Astrocyte (in vitro differentiated cells and primary cell): Measurements from ENCODE around the gene AIFM2. TPM values are rescaled to one million over a fixed set of nuclear protein-coding genes. Genes with fewer than 3 reads are reported as not detected.

ENCODE experiments used
- DNase-seq: peaks from one replicate; pipeline ENCODE4 v3.0.0-alpha.2; 2010; ENCODE audit warnings: low read depth
- FAIRE-seq: peaks from 2 replicates; lab custom pipeline; 2011; peaks lifted over from hg19 to GRCh38; lab: Jason Lieb, UNC
- H2AFZ ChIP-seq: 2 replicates; pipeline ENCODE4 v1.6.0; 2012; ENCODE audit warnings: low read depth, low read length, inconsistent platforms
- H3K27ac ChIP-seq: 2 replicates; pipeline ENCODE4 v1.5.1; 2011; ENCODE audit warnings: low read depth, low read length, inconsistent platforms
- H3K27me3 ChIP-seq: 2 replicates; pipeline ENCODE4 v1.6.0; 2011; ENCODE audit warnings: low read length, inconsistent platforms; ENCODE audit not compliant: insufficient read depth
- H3K36me3 ChIP-seq: 2 replicates; pipeline ENCODE4 v1.5.1; 2011; ENCODE audit warnings: low read length, inconsistent platforms; ENCODE audit not compliant: insufficient read depth
- H3K4me1 ChIP-seq: 2 replicates; pipeline ENCODE4 v1.5.1; 2011; ENCODE audit warnings: low read length, inconsistent platforms; ENCODE audit not compliant: insufficient read depth
- H3K4me2 ChIP-seq: 2 replicates; pipeline ENCODE4 v1.6.0; 2012; ENCODE audit warnings: low read length, inconsistent platforms
- H3K4me3 ChIP-seq: 2 replicates; pipeline ENCODE4 v1.5.1; 2011; ENCODE audit warnings: low read depth, mild to moderate bottlenecking, low read length, inconsistent platforms; ENCODE audit not compliant: insufficient read depth
- H3K79me2 ChIP-seq: 2 replicates; pipeline ENCODE4 v1.6.0; 2012; ENCODE audit warnings: mild to moderate bottlenecking, low read length, inconsistent platforms; ENCODE audit not compliant: insufficient read depth
- H3K9ac ChIP-seq: 2 replicates; pipeline ENCODE4 v1.6.0; 2012; ENCODE audit warnings: mild to moderate bottlenecking, low read length, inconsistent platforms
- H3K9me3 ChIP-seq: 2 replicates; pipeline ENCODE4 v1.5.1; 2012; ENCODE audit warnings: low read depth, mild to moderate bottlenecking, low read length, inconsistent platforms; ENCODE audit not compliant: insufficient read depth
- H4K20me1 ChIP-seq: 2 replicates; pipeline ENCODE4 v1.6.0; 2012; ENCODE audit warnings: low read length, inconsistent platforms; ENCODE audit not compliant: insufficient read depth
- H3K27ac Mint-ChIP-seq: one replicate; pipeline ENCODE4 v1.8.0; 2021; ENCODE audit warnings: mild to moderate bottlenecking, mixed read lengths; ENCODE audit not compliant: unreplicated experiment
- H3K27me3 Mint-ChIP-seq: one replicate; pipeline ENCODE4 v1.8.0; 2021; ENCODE audit warnings: low read depth, mixed read lengths; ENCODE audit not compliant: unreplicated experiment
- H3K36me3 Mint-ChIP-seq: one replicate; pipeline ENCODE4 v1.8.0; 2021; ENCODE audit warnings: low read depth, mixed read lengths; ENCODE audit not compliant: unreplicated experiment
- H3K4me1 Mint-ChIP-seq: one replicate; pipeline ENCODE4 v1.8.0; 2021; ENCODE audit warnings: low read depth, mixed read lengths; ENCODE audit not compliant: unreplicated experiment
- H3K4me3 Mint-ChIP-seq: one replicate; pipeline ENCODE4 v1.8.0; 2021; ENCODE audit warnings: mild to moderate bottlenecking, moderate library complexity, mixed read lengths; ENCODE audit not compliant: unreplicated experiment
- H3K9me3 Mint-ChIP-seq: one replicate; pipeline ENCODE4 v1.8.0; 2021; ENCODE audit warnings: mild to moderate bottlenecking, mixed read lengths; ENCODE audit not compliant: unreplicated experiment
- CTCF ChIP-seq: IDR thresholded peaks from 2 replicates; pipeline ENCODE4 v1.5.1; 2011; ENCODE audit warnings: low read depth, mild to moderate bottlenecking, inconsistent platforms, low read length, moderate library complexity; ENCODE audit not compliant: insufficient read depth
- EZH2 ChIP-seq: IDR thresholded peaks from 2 replicates; pipeline ENCODE4 v1.6.1; 2012; ENCODE audit warnings: mild to moderate bottlenecking, low read length, inconsistent platforms; ENCODE audit not compliant: insufficient read depth
- total RNA-seq: library from RNA; stranded (reverse); gene quantifications from 2 replicates; pipeline ENCODE4 v1.2.1, GENCODE V29; 2021

AIFM2 gene
- total RNA-seq, 1 donor from 2014 or later: 7.1 TPM

GRCh38 chr10:70139997-70140250 lies 7.3 kb upstream of the AIFM2 start:
- Mint-ChIP-seq H3K27me3 (no peaks in the 10 kb centered on the region), H3K9me3 (no peaks in the 10 kb centered on the region), H3K4me1 (no peaks in the 10 kb centered on the region), H3K36me3 (peaks cover 12% of the 10 kb centered on the region), H3K27ac (no peak overlapping the region), H3K4me3 (no peak overlapping the region)
- H3K4me2 ChIP-seq: no peak overlapping the region
- DNase-seq (no peak), FAIRE-seq (no peak)
- TF ChIP-seq CTCF: no peak
- TF ChIP-seq EZH2: no peak
- no peak overlapping the region for H2AFZ ChIP-seq
- no peak overlapping the region for H3K4me3 ChIP-seq
- H3K27ac ChIP-seq: no peak overlapping the region
- peaks cover 27% of the 10 kb centered on the region for H4K20me1 ChIP-seq
- H3K9me3 ChIP-seq: no peaks in the 10 kb centered on the region
- peaks cover 3% of the 10 kb centered on the region for H3K36me3 ChIP-seq
- H3K9ac ChIP-seq: no peak overlapping the region
- no peaks in the 10 kb centered on the region for H3K27me3 ChIP-seq
- peaks cover 17% of the 10 kb centered on the region for H3K79me2 ChIP-seq
- peaks cover 3% of the 10 kb centered on the region for H3K4me1 ChIP-seq

- H3K27me3 Mint-ChIP-seq: no peaks in the 10 kb centered on the region
- Histone ChIP-seq H3K4me1 (no peaks in the 10 kb centered on the region), H3K79me2 (peaks cover 13% of the 10 kb centered on the region), H3K9ac (no peak overlapping the region), H3K36me3 (peaks cover 3% of the 10 kb centered on the region), H4K20me1 (peaks cover 22% of the 10 kb centered on the region), H3K4me3 (no peak overlapping the region), H3K27me3 (no peaks in the 10 kb centered on the region), H3K27ac (no peak overlapping the region), H3K4me2 (no peak overlapping the region), H3K9me3 (no peaks in the 10 kb centered on the region), H2AFZ (no peak overlapping the region)
- DNase-seq (no peak), FAIRE-seq (no peak)
- peaks cover 12% of the 10 kb centered on the region for H3K36me3 Mint-ChIP-seq
- no peak for TF ChIP-seq CTCF
- no peak for TF ChIP-seq EZH2
- no peaks in the 10 kb centered on the region for H3K4me1 Mint-ChIP-seq
- no peak overlapping the region for H3K4me3 Mint-ChIP-seq
- H3K27ac Mint-ChIP-seq: no peak overlapping the region
- H3K9me3 Mint-ChIP-seq: no peaks in the 10 kb centered on the region
Measured at GRCh38 chr10:70139151-70139996, 6.7 kb upstream of the AIFM2 start.
